Keratinocyte (primary cell): ENCODE results near the gene SALL4. TPM values are rescaled to one million over a fixed set of nuclear protein-coding genes. Genes with fewer than 3 reads are reported as not detected.
"Not testable (repeated sequence)": the region's sequence is repeated elsewhere in the genome, so short reads cannot be mapped to it uniquely, and the experiment has no call there.

Source experiments
- DNase-seq: peaks from one replicate; pipeline ENCODE4 v3.0.0-alpha.2; 2011; ENCODE audit warnings: low read depth, missing footprints, low spot score
- FAIRE-seq: peaks from 2 replicates; lab custom pipeline; 2011; peaks lifted over from hg19 to GRCh38; lab: Jason Lieb, UNC
- H2AFZ ChIP-seq: 2 replicates; pipeline ENCODE4 v1.6.0; 2012; ENCODE audit warnings: low read length, control low read depth, inconsistent platforms; ENCODE audit not compliant: control insufficient read depth
- H3K27ac ChIP-seq: 2 replicates; pipeline ENCODE4 v1.5.1; 2011; ENCODE audit warnings: low read length; ENCODE audit not compliant: control insufficient read depth, insufficient read depth
- H3K27me3 ChIP-seq: 3 replicates; pipeline ENCODE4 v1.6.0; 2011; ENCODE audit warnings: low read length; ENCODE audit not compliant: control insufficient read depth, insufficient read depth; ENCODE audit errors: extremely low read depth
- H3K36me3 ChIP-seq, 2 experiments: 2 replicates in 1 of 2; 3 replicates in 1 of 2; pipeline ENCODE4 v1.5.1; 2011; ENCODE audit warnings: low read length in 2 of 2, mild to moderate bottlenecking in 1 of 2; ENCODE audit not compliant: control insufficient read depth in 2 of 2, insufficient read depth in 2 of 2; ENCODE audit errors: extremely low read depth in 1 of 2
- H3K4me1 ChIP-seq: 3 replicates; pipeline ENCODE4 v1.5.1; 2011; ENCODE audit warnings: low read length; ENCODE audit not compliant: control insufficient read depth, insufficient read depth; ENCODE audit errors: extremely low read depth
- H3K4me2 ChIP-seq: 3 replicates; pipeline ENCODE4 v1.6.0; 2011; ENCODE audit warnings: low read depth, low read length; ENCODE audit not compliant: control insufficient read depth, insufficient read depth; ENCODE audit errors: extremely low read depth
- H3K4me3 ChIP-seq, 3 experiments: fragments of 200-600 bp in 1 of 3; sonication (generic) in 1 of 3; 2 replicates in 2 of 3; 3 replicates in 1 of 3; pipeline ENCODE4 v1.5.1; 2011 to 2016; ENCODE audit warnings: low read length in 3 of 3, mild to moderate bottlenecking in 3 of 3, control low read depth in 2 of 3, inconsistent platforms in 1 of 3, low read depth in 1 of 3, mixed read lengths in 1 of 3, mixed run types in 1 of 3, moderate library complexity in 1 of 3; ENCODE audit not compliant: control insufficient read depth in 2 of 3, insufficient read depth in 2 of 3; ENCODE audit errors: extremely low read depth in 1 of 3
- H3K79me2 ChIP-seq: 2 replicates; pipeline ENCODE4 v1.6.0; 2012; ENCODE audit warnings: low read length; ENCODE audit not compliant: control insufficient read depth, insufficient read depth
- H3K9ac ChIP-seq: 3 replicates; pipeline ENCODE4 v1.6.0; 2011; ENCODE audit warnings: low read length; ENCODE audit not compliant: control insufficient read depth, insufficient read depth; ENCODE audit errors: extremely low read depth
- H3K9me1 ChIP-seq: 3 replicates; pipeline ENCODE4 v1.6.0; 2011; ENCODE audit warnings: low read length; ENCODE audit not compliant: control insufficient read depth, insufficient read depth; ENCODE audit errors: extremely low read depth
- H3K9me3 ChIP-seq: 2 replicates; pipeline ENCODE4 v1.5.1; 2012; ENCODE audit warnings: low read depth, low read length; ENCODE audit not compliant: control insufficient read depth
- H4K20me1 ChIP-seq: 3 replicates; pipeline ENCODE4 v1.6.0; 2011; ENCODE audit warnings: low read length; ENCODE audit not compliant: control insufficient read depth, insufficient read depth; ENCODE audit errors: extremely low read depth
- CTCF ChIP-seq, 3 experiments: IDR thresholded peaks in 1 of 3; conservative IDR thresholded peaks in 1 of 3; optimal IDR thresholded peaks in 1 of 3; 2 replicates in 2 of 3; 3 replicates in 1 of 3; pipeline versions ENCODE3 to v1.5.1; 2011; ENCODE audit warnings: low read length in 3 of 3, mild to moderate bottlenecking in 3 of 3, moderate library complexity in 2 of 3, control low read depth in 1 of 3, inconsistent platforms in 1 of 3; ENCODE audit not compliant: insufficient read depth in 2 of 3; ENCODE audit errors: extremely low read depth in 1 of 3
- EZH2 ChIP-seq: IDR thresholded peaks from one replicate; pipeline ENCODE4 v1.6.1; 2012; ENCODE audit warnings: inconsistent platforms, mild to moderate bottlenecking, low read length, moderate library complexity
- dilution Hi-C: fragments of 300-500 bp; cut with MboI; formaldehyde crosslinking; loops from one replicate; pipeline ENCODE4 v1.7.0; 2020; ENCODE audit warnings: low sequenced_read_pairs; ENCODE audit not compliant: extremely low pct_ligation_motif_present
- polyA plus RNA-seq, 5 experiments: library from polyadenylated mRNA; depleted of rRNA in 3 of 5; stranded (reverse) in 3 of 5; stranded (forward) in 1 of 5; unstranded in 1 of 5; fragments of >200 nt; gene quantifications; 1 replicate in 1 of 5; 2 replicates in 3 of 5; 3 replicates in 1 of 5; pipeline versions ENCODE4 v1.2.1 to v1.2.3, GENCODE V29; 2011 to 2012; ENCODE audit warnings: missing spikeins in 2 of 5, low read depth in 1 of 5, low replicate concordance in 1 of 5

The SALL4 gene
- polyA plus RNA-seq, 1 donor (not counting 4 experiments of a cell fraction or from before 2014, with no cell fraction given) = 0.04 TPM

- Histone ChIP-seq H3K27ac (no peak overlapping the region), H3K27me3 (no peaks in the 10 kb centered on the region), H3K4me1 (peaks cover 7% of the 10 kb centered on the region), H3K4me2 (no peak overlapping the region), H2AFZ (no peak overlapping the region), H3K9ac (no peak overlapping the region), H3K4me3 (no peak overlapping the region), H4K20me1 (no peaks in the 10 kb centered on the region), H3K9me3 (no peaks in the 10 kb centered on the region), H3K9me1 (no peaks in the 10 kb centered on the region), H3K79me2 (no peaks in the 10 kb centered on the region), H3K36me3 (no peaks in the 10 kb centered on the region)
- dilution Hi-C loops = no loop called here
- FAIRE-seq (no peak), DNase-seq (no peak)
- TF ChIP-seq CTCF (optimal IDR thresholded peaks at IDR 0.05 in 1 of 3, IDR thresholded peaks at IDR 0.05 in 1 of 3, conservative IDR thresholded peaks at IDR 0.05 in 1 of 3; ENCODE audit: extremely low read depth in 1 of 3, insufficient read depth in 2 of 3, low read length in 3 of 3) (no peak), EZH2 (no peak)
Measured at GRCh38 chr20:51757226-51757625, 45.1 kb downstream of the SALL4 start.

GRCh38 chr20:51756653-51757052 lies 45.7 kb downstream of the SALL4 start:
- no peaks in the 10 kb centered on the region for H3K36me3 ChIP-seq
- H3K9ac ChIP-seq = no peak overlapping the region
- no peaks in the 10 kb centered on the region for H3K9me1 ChIP-seq
- H3K79me2 ChIP-seq = no peaks in the 10 kb centered on the region
- dilution Hi-C loops = no loop called here
- no peak for FAIRE-seq
- H2AFZ ChIP-seq = no peak overlapping the region
- H3K27me3 ChIP-seq = no peaks in the 10 kb centered on the region
- H3K27ac ChIP-seq = no peak overlapping the region
- H3K4me2 ChIP-seq = no peak overlapping the region
- H4K20me1 ChIP-seq = no peaks in the 10 kb centered on the region
- H3K4me3 ChIP-seq = no peak overlapping the region
- H3K4me1 ChIP-seq = peaks cover 12% of the 10 kb centered on the region
- H3K9me3 ChIP-seq = no peaks in the 10 kb centered on the region
- no peak for DNase-seq
- TF ChIP-seq EZH2 (no peak), CTCF (optimal IDR thresholded peaks at IDR 0.05 in 1 of 3, IDR thresholded peaks at IDR 0.05 in 1 of 3, conservative IDR thresholded peaks at IDR 0.05 in 1 of 3; ENCODE audit: extremely low read depth in 1 of 3, insufficient read depth in 2 of 3, low read length in 3 of 3) (no peak)

GRCh38 chr20:51753220-51753619 lies 49.1 kb downstream of the SALL4 start:
- H3K9me1 ChIP-seq, H3K27me3 ChIP-seq, H3K4me3 ChIP-seq, H3K9ac ChIP-seq, H4K20me1 ChIP-seq, H2AFZ ChIP-seq, H3K27ac ChIP-seq, H3K36me3 ChIP-seq, FAIRE-seq, H3K79me2 ChIP-seq, DNase-seq, H3K9me3 ChIP-seq, H3K4me2 ChIP-seq, dilution Hi-C loops: not testable (repeated sequence)
- peaks cover 26% of the 10 kb centered on the region for H3K4me1 ChIP-seq
